A204.1 (cell line): ENCODE measurements around the gene HOXB8.

Experiments used
- FAIRE-seq: peaks from 2 replicates; lab custom pipeline; 2012; peaks lifted over from hg19 to GRCh38; lab: Jason Lieb, UNC

HOXB8 gene

GRCh38 chr17:48596000-48596734 is 18.9 kb downstream of the HOXB8 start:
- no peak for FAIRE-seq

DNA sequence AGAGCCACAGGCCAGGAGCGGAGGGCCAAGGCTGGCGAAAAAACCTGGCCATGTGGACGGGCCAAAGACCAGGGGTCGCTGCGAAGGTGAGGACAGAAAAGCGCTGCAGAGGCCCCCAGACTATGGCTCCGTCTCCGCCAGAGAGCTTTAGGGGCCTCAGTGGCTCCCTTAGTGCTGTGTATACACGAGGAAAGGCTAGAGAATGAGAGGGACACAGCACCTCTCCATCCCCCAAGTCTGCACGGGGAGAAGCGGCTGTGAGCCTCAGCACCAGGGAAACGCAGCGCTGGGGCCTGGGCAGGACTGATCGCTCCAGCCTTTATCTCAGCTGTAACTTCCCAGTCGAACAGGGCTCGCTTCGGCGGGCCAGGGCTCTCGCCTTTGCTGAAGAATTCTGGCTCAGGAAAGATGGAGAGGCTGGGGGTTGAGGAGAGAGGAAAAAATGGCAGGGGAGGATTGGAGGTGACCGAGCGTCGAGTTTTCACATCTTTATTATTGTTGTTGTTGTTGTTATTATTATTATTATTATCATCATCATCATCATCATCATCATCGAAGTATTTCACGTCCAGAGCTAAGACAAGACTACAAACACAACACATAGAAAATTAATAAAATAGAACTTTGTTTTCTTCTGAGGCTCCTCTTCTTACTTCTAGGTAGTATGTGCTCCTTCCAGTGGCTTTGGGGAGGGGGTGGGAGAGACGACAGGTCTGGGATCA is 19.7 kb downstream of the HOXB8 start:
- no peak for FAIRE-seq

- no peak for FAIRE-seq
Measured at GRCh38 chr17:48594538-48595277, 20.4 kb downstream of the HOXB8 start.

DNA sequence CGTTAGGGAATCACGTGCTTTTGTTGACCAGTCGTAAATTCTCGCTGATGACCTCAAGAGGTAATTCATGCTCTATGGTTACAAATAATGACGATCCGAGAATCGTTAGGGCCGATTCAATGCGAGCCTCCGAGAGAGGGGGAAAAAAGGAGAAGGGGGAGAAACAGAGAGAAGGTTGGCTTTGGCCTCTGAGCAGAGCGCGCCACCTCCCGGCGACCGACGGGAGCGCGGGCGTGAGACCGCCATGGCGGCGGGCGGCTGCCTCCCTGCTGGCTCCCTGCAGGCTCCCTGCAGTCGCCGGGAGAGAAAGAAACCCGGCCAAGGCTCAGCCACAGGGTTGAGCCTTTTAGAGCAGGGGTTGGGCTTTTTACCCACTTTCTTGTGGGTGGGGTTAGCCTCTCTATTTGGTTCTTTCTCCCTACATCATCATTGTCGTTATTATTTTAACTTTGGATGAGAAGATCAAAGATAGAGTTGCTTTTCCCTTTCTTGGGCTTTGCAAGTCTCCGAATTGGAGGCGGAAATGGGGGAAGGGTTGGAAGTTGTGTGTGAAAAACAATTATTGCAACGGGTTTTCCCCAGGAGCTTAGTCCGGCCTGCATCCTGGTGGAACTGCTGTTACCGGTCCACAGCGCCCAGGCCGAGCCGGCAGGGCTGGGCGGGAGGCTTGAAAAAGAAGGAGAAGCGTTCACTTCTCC is 21.1 kb downstream of the HOXB8 start:
- FAIRE-seq, result no peak

- no peak for FAIRE-seq
Measured at GRCh38 chr17:48593126-48593829, 21.8 kb downstream of the HOXB8 start, which contains the start of gene HOXB5. Gene HOXB5, minus strand, starts transcription at chr17:48593779. Its CDS starts 97 bp downstream, at chr17:48593682.

DNA sequence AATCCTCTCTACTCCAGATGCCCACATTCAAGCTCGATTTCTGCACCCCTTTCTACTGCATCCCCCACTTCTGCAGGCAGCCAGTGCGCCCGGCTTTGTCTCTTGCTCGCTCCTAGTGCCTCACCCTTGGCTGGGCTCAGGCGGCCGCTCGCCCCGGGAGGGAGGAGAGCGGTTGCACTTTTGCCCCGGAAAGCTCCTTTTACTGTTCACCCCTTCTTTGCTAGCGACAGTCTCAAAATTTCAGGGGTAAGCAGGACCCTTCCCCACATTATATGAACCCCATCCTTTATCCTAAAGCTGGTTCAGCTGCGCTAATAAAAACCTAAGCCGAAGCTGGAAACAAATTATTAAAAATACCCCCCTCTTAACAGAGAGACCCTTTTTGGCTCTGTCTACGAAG is 22.5 kb downstream of the HOXB8 start:
- no peak for FAIRE-seq

- FAIRE-seq, result no peak
Measured at GRCh38 chr17:48592057-48592514, 23.0 kb downstream of the HOXB8 start.

GRCh38 chr17:48591255-48592056 is 23.6 kb downstream of the HOXB8 start:
- FAIRE-seq, result no peak

GRCh38 chr17:48590607-48591161 is 24.4 kb downstream of the HOXB8 start:
- FAIRE-seq, result no peak

GRCh38 chr17:48589831-48590606 is 25.1 kb downstream of the HOXB8 start, which contains the start of gene HOXB3:
Gene HOXB3, minus strand, starts transcription at chr17:48590241. Its CDS starts 37,767 bp downstream, at chr17:48552474.
- no peak for FAIRE-seq

- no peak for FAIRE-seq
Measured at GRCh38 chr17:48589060-48589830, 25.8 kb downstream of the HOXB8 start.

DNA sequence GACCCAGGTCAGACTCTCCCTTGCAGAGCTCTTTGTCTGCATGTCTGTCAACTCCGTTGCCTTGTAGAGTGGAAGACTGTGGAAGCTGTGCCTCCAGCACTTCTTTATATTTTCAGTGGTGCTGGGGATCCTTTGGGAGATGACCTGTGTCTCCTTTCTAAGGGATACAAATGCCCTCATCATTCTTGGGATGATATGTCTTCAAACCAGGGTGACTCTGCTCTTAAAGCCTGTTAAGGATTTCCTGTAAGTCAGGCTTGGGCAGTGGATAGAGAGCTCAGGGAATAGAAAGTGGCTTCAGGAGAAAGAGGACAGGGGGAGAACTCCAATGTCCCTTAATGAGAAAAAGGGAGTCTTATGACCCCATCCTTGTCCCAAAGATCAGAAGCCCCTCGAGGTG is 26.6 kb downstream of the HOXB8 start:
- FAIRE-seq, result no peak

- no peak for FAIRE-seq
Measured at GRCh38 chr17:48588074-48588415, 27.0 kb downstream of the HOXB8 start.

DNA sequence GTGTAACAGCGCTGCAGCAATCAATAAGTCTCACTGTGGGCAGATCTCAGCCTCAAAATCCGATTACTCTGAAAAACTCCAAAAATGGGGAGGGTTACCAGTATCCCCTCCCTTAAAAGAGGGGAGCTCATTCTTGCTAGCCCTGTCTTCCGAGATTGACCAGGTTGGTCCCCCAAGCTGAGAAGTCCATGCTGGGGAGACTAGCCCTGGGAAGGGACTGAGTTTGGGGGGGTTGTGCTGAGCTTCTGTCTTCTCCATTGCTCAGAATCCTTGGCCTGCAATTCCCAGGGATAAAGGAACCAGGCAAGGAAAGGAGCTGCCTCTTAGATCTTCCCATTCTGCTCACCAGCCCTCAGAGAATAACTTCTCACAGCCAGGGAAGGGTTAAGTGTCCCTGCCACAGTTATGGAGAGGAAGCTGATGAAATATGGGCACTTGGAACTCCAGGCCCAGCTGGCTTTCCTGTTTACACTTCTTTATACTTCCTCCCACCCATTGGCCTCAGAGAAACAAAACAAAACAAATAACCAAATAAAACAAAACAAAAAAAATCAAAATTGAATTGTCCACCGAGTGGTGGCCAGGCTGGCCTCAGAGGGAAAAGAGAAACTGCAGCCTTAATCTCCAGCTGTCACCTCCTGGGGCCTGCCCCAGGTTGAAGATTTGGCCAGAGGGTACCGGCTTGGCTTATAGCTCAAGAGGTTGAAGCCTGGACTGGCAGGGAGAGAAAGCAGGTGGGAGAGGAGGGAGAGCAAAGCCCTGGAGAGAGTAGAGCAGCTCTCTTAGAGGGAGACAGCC is 27.6 kb downstream of the HOXB8 start:
- no peak for FAIRE-seq

DNA sequence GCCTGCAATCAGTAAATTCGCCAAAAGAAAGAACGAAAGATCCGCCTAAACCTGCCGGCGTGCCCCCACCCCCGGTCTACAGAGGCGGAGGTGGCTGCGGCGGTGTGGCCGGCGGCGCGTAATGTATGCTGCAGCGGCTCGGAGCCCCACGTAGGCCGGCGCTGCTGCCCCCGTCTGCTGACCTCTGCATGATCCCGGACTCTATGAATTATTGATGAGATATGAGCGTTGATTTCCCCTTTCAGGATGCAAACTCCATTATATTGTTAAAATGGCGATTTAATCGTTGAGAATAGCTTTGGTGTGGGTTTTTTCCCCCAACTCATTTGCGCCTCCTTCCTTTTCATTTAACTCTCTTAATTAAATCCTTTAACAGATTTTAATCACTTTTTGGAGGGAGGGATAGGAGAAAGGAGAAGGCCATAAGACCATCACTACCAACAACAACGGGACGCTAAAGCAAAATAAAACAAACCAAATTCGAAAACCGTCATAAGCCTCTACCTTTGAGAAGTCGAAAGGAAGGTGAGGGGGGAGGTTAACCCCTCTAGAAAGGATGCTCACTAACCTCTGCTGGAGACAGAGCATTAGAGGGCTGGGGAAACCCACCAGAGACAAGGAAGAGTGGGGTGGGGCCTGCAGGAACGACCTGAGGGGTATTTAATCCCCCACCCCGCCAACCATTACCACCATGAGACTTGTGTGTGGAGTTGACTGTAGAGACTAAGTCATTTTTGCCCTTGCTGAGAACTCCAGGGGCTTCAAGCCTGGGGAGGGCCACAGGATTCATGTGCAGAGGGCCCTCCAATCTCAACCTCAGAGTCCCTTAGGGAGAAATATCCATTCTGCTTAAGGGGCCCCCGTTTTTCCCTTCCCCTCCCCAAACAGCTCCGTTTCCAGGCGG is 28.5 kb downstream of the HOXB8 start:
- no peak for FAIRE-seq

DNA sequence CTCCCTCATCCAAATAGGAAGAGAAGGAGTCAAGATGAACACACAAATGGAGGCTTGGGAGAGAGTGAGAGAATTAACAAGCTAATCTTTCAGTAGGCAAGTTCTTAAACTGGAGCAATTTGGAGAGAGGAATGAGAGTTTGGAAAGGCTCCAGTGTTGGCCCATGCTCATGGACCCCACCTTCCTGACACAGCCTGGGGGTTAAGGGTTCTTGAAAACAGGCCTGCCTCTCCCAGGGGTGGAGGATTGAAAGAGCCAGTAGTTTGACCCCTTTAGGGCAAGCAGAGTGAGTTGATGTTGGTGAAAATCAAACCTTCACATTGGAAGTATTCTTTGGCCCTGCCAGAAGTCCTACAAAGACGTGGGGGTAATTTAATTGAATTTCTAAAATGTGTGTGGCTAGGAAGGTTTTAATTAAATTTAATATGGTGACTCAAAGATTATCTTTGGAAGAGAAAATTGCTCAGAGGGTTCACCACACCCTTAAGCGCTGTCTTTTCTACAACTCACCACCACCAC is 30.8 kb downstream of the HOXB8 start:
- no peak for FAIRE-seq
